Mesenteric fat pad (tissue), 1 donor: ENCODE results near the gene BRD9. TPM values are rescaled to one million over a fixed set of nuclear protein-coding genes. Genes with fewer than 3 reads are reported as not detected.

ENCODE experiments used
- DNase-seq: peaks from one replicate; pipeline ENCODE4 v3.0.0-alpha.2; 2020; ENCODE audit warnings: low spot score
- total RNA-seq: library from RNA; stranded (reverse); fragmentation: NEBNext Ultra II Directional; extraction: Animal tissue kit (Norgen Biotek cat#: 25700); gene quantifications from one replicate; pipeline ENCODE4 v1.2.1, GENCODE V29; 2021
- donor health status: DM: yes; HTN: yes; CAD: no.

The BRD9 gene
- total RNA-seq, 1 donor from 2014 or later: 38.2 TPM

DNA sequence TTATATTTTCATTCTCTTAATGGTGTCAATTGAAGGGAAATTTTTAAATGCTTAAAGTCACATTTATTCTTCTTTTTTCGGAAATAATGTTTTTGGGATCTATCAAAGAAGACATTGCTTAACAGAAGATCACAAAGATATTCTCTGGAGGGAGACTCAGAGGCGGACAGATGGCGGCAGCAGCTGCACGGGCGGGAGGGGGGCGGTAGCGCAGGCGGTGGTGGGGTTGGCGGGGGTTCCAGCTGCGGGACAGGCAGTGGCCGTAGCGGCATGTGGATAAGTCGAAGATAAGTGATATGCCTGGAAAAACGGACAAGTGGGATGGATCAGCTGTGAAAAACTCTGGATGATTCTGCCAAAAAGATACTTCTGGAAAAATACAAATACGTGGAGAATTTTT is 76.4 kb downstream of the BRD9 start:
- DNase-seq: no peak

DNA sequence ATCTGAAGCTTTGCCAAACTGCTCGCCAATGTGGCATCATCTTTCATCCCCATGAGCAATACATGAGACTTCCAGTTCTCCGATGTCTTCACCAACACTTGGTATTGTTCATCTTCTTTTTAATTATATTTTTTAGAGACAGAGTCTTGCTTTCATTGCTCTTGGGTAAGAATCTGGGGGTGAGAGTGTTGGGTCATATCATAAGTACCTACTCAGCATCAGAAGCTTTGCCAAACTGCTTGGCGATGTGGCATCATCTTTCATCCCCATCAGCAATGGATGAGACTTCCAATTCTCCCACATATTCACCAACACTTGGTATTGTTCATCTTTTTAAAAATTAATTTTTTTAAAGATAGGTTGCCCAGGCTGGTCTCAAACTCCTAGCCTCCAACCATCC is 77.2 kb downstream of the BRD9 start:
- DNase-seq: no peak

Other genes with a start within 250 kb of the BRD9 start
- 5.4 TPM for gene TPPP, start 199.4 kb downstream of the BRD9 start, total RNA-seq
- gene ZDHHC11B, start 108.1 kb downstream of the BRD9 start, total RNA-seq: 6.9 TPM
- 11.0 TPM for gene ZDHHC11, start 41.8 kb downstream of the BRD9 start, total RNA-seq
- gene TRIP13, start 83 bp upstream of the BRD9 start, total RNA-seq: 1.2 TPM
- gene NKD2, start 116.0 kb upstream of the BRD9 start, total RNA-seq: 17.1 TPM
- gene SLC12A7, start 219.3 kb upstream of the BRD9 start, total RNA-seq: 39.4 TPM